ENCODE measurements around the gene ATP5F1A. TPM values are rescaled to one million over a fixed set of nuclear protein-coding genes. Genes with fewer than 3 reads are reported as not detected.

Gene ATP5F1A
- total and polyA plus RNA-seq, 8 donors = 89.3 to 223 (median 198) TPM

DNA sequence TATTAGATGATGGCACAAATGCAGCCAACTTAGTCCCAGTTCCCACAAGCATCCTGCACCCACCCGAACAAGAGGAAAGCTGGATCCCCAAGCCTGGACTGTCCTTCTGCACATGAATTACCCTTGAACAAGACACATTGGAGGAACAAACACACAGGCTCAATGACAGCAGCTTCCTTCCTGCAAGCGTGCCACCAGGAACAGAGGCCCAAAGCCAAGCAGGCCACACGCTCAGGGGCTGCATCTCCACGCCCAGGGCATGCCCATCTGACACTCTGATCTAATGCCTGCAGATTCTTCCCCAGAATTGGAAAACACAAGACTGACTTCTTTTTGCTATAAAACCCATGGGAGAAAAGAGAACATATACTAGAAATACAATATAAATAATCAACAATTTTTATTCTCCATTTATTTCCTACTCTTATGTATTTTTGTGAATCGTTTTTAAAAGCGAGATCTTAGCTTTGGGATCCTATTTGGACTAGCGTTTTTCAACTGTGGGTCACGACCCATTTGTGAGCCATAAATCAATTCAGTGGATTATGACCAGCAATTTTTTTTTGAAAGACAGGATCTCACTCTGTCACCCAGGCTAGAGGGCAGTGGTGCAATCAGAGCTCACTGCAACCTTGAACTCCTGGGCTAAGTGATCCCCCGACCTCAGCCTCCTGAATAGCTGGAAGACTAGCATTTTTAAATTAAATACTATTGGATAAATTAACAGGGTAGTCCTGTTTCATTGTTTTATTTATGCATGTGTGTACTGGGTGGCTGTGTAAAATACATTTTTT, 60.4 kb downstream of the ATP5F1A start:
- intact Hi-C loops (cut with DNase I) = no loop called here
- Histone ChIP-seq H3K27me3 (no peaks in the 10 kb centered on the region), H3K27ac (no peak overlapping the region), H3K4me1 (no peaks in the 10 kb centered on the region), H3K9me3 (no peaks in the 10 kb centered on the region), H3K36me3 (no peaks in the 10 kb centered on the region), H3K4me3 (no peak overlapping the region)
- ATAC-seq (no peak), FAIRE-seq (no peak), DNase-seq (no peak)
- TF ChIP-seq, protein P1, sequence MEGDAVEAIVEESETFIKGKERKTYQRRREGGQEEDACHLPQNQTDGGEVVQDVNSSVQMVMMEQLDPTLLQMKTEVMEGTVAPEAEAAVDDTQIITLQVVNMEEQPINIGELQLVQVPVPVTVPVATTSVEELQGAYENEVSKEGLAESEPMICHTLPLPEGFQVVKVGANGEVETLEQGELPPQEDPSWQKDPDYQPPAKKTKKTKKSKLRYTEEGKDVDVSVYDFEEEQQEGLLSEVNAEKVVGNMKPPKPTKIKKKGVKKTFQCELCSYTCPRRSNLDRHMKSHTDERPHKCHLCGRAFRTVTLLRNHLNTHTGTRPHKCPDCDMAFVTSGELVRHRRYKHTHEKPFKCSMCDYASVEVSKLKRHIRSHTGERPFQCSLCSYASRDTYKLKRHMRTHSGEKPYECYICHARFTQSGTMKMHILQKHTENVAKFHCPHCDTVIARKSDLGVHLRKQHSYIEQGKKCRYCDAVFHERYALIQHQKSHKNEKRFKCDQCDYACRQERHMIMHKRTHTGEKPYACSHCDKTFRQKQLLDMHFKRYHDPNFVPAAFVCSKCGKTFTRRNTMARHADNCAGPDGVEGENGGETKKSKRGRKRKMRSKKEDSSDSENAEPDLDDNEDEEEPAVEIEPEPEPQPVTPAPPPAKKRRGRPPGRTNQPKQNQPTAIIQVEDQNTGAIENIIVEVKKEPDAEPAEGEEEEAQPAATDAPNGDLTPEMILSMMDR (IDR thresholded peaks at IDR 0.05) = no peak
- 76 to 79% methylated on average over 9 of the region's 9 CpGs for WGBS, 2 donors

DNA sequence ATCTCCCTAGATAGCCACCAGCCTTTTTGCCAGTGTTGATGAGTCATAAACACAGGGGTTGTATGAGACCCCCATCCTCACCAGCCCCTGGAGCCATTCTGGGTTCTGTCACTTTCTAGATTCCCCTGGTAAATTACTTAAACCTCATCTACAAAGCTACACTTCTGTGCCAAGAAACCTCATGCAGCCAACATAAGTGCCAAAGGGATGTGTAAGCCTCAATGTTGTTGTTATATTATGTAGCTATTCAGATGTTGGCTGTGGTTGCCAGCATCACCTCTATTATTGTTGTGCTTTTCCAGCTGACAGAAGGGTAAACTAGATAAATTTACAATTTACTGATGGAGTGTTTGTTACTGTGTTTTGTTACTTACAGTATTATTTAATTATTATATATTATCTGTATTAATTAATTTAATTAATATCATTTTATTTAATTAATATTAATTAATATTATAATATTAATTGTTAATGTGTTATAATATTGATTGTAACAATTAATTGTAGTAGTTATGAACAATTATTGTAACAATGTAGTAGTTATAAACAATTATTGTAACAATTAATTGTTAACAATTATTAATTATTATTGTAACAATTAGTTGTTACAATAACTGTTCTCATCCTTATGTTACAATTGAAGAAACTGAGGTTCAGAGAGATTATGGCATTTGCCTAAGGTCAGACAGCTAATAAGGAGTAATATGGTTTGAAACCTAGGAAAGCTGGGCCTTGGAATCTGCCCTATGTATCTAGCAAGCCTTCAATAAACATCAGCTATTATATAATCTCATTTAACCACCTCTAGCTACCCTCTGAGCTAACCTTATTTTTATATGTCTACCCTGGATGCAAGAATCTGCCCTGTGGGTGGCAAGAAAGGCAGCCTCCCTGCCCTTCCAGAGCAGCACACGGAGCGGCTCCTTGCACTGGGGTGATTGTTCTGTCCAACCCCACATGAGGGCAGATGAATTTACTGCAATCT, 62.1 kb downstream of the ATP5F1A start:
- Histone ChIP-seq H3K27me3 (no peaks in the 10 kb centered on the region), H3K27ac (no peak overlapping the region), H3K36me3 (no peaks in the 10 kb centered on the region), H3K9me3 (no peaks in the 10 kb centered on the region), H3K4me3 (no peak overlapping the region), H3K4me1 (no peaks in the 10 kb centered on the region)
- intact Hi-C loops (cut with DNase I) = no loop called here
- FAIRE-seq (peak; percentile 94), DNase-seq (no peak), ATAC-seq (no peak)
- TF ChIP-seq, protein P1 (IDR thresholded peaks at IDR 0.05) = no peak
- 96 to 100% methylated on average over 2 of the region's 2 CpGs for WGBS, 2 donors

DNA sequence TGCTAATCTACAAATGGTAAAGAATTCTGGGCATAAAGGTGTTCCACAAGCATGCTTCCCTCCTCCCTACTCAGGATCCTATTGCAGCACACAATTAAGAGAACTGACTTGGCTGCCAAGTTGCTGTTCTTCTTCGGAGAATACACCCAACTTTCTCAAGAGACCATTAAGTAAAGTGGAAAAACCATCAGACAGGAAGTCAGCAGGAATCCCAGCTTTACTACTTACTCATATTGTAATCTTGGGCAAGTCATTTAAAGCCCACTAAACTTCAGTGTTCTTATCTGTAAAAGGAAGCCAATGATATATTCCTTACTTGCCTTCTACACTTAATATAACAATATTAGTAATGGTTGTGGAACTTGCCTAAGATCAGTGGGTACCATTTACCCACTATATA, 63.9 kb downstream of the ATP5F1A start:
- WGBS, 2 donors = 67 to 69% methylated on average over 1 of the region's 1 CpG
- ATAC-seq = no peak

GRCh38 chr18:46031741-46032140, 66.4 kb downstream of the ATP5F1A start:
- FAIRE-seq (no peak), ATAC-seq (no peak)
- TF ChIP-seq, protein P1 (IDR thresholded peaks at IDR 0.05) = no peak

More for the DNA sequence above, 63.9 kb downstream of the ATP5F1A start:
- H3K9me3 ChIP-seq = no peaks in the 10 kb centered on the region
- no peaks in the 10 kb centered on the region for H3K36me3 ChIP-seq
- no peak overlapping the region for H3K27ac ChIP-seq
- no peak for FAIRE-seq
- no peaks in the 10 kb centered on the region for H3K4me1 ChIP-seq
- intact Hi-C loops (cut with DNase I) = no loop called here
- DNase-seq = no peak
- H3K4me3 ChIP-seq = no peak overlapping the region
- TF ChIP-seq, protein P1 (IDR thresholded peaks at IDR 0.05) = no peak
- no peaks in the 10 kb centered on the region for H3K27me3 ChIP-seq

More at GRCh38 chr18:46031741-46032140, 66.4 kb downstream of the ATP5F1A start:
- DNase-seq = no peak
- no peaks in the 10 kb centered on the region for H3K27me3 ChIP-seq
- no peaks in the 10 kb centered on the region for H3K36me3 ChIP-seq
- no peak overlapping the region for H3K4me3 ChIP-seq
- H3K27ac ChIP-seq = no peak overlapping the region
- no peaks in the 10 kb centered on the region for H3K9me3 ChIP-seq
- no peaks in the 10 kb centered on the region for H3K4me1 ChIP-seq
- 90 to 94% methylated on average over 4 of the region's 4 CpGs for WGBS, 2 donors
- intact Hi-C loops (cut with DNase I) = no loop called here

Other genes with a start within 250 kb of the ATP5F1A start
- gene EPG5, start 131.0 kb downstream of the ATP5F1A start, total RNA-seq = 10 to 100 TPM in 4 of 6 donors, 1 to 10 TPM in 2; 6.2 to 18.4 (median 10.9) TPM
- 1 to 10 TPM; 4.9 to 8.3 TPM for gene EPG5, start 131.0 kb downstream of the ATP5F1A start, polyA plus RNA-seq
- gene PSTPIP2, start 26.0 kb downstream of the ATP5F1A start, total RNA-seq = 1 to 10 TPM; 2.0 to 8.5 (median 2.4) TPM
- 1 to 10 TPM; 2.3 to 3.0 TPM for gene PSTPIP2, start 26.0 kb downstream of the ATP5F1A start, polyA plus RNA-seq
- gene HAUS1, start 6.1 kb upstream of the ATP5F1A start, total RNA-seq = 1 to 10 TPM; 4.6 to 10.0 (median 7.6) TPM
- 10 to 100 TPM in 1 of 2 donors, 1 to 10 TPM in 1; 9.6 to 10.9 TPM for gene HAUS1, start 6.1 kb upstream of the ATP5F1A start, polyA plus RNA-seq

All from pancreas (tissue), 10 donors.